Endothelial cell of umbilical vein (primary cell): Measurements from ENCODE around the gene BNIPL. TPM values are rescaled to one million over a fixed set of nuclear protein-coding genes. Genes with fewer than 3 reads are reported as not detected.

Experiments used
- BruUV-seq: library from RNA; stranded (reverse); fragments of 400-500 nt; replicated peaks from 2 replicates; lab custom pipeline; 2021; lab: Mats Ljungman, UMichigan
- CTCF ChIA-PET: fragments of 300-600, 350-600 bp; sonication (Branson Sonifier 250); formaldehyde crosslinking; loops from one replicate; lab custom pipeline; 2021; ENCODE audit warnings: antibody characterized with exemption, inconsistent platforms; lab: Charles Lee
- POLR2A ChIA-PET: fragments of 300-600, 350-600 bp; sonication (Branson Sonifier 250); formaldehyde crosslinking; loops from one replicate; lab custom pipeline; 2021; ENCODE audit warnings: antibody characterized with exemption, inconsistent platforms; lab: Charles Lee
- DNase-seq: peaks from one replicate; pipeline ENCODE4 v3.0.0-alpha.2; 2011; ENCODE audit warnings: low read depth, low spot score
- FAIRE-seq: peaks from 2 replicates; lab custom pipeline; 2011; peaks lifted over from hg19 to GRCh38; lab: Jason Lieb, UNC
- H2AFZ ChIP-seq: 2 replicates; pipeline ENCODE4 v1.6.0; 2012; ENCODE audit warnings: low read depth, low read length, control low read depth, inconsistent platforms
- H3K27ac ChIP-seq: 2 replicates; pipeline ENCODE4 v1.5.1; 2011; ENCODE audit warnings: low read depth, mild to moderate bottlenecking, control low read depth, low read length, moderate library complexity; ENCODE audit not compliant: insufficient read depth
- H3K27me3 ChIP-seq, 2 experiments: 2 replicates each; pipeline versions ENCODE4 v1.6.0 to v1.6.1; 2011; ENCODE audit warnings: low read length in 2 of 2, mixed read lengths in 1 of 2; ENCODE audit not compliant: control insufficient read depth in 2 of 2, insufficient read depth in 2 of 2
- H3K36me3 ChIP-seq, 2 experiments: 2 replicates in 1 of 2; 3 replicates in 1 of 2; pipeline ENCODE4 v1.5.1; 2011; ENCODE audit warnings: low read length in 2 of 2, mild to moderate bottlenecking in 1 of 2, moderate library complexity in 1 of 2; ENCODE audit not compliant: control insufficient read depth in 2 of 2, insufficient read depth in 2 of 2; ENCODE audit errors: extremely low read depth in 1 of 2
- H3K4me1 ChIP-seq: 3 replicates; pipeline ENCODE4 v1.5.1; 2011; ENCODE audit warnings: mild to moderate bottlenecking, low read length; ENCODE audit not compliant: control insufficient read depth, insufficient read depth; ENCODE audit errors: extremely low read depth
- H3K4me2 ChIP-seq: 2 replicates; pipeline ENCODE4 v1.6.1; 2011; ENCODE audit warnings: low read length, control low read depth, mixed read lengths; ENCODE audit not compliant: insufficient read depth
- H3K4me3 ChIP-seq, 3 experiments: fragments of 200-600 bp in 1 of 3; sonication (generic), shearing (Covaris generic) in 1 of 3; replicated peaks in 1 of 3; 2 replicates each; pipeline ENCODE4 v1.5.1; 2011 to 2016; ENCODE audit warnings: control low read depth in 3 of 3, low read length in 3 of 3, mild to moderate bottlenecking in 2 of 3, inconsistent platforms in 1 of 3, low read depth in 1 of 3, moderate library complexity in 1 of 3; ENCODE audit not compliant: insufficient read depth in 1 of 3
- H3K79me2 ChIP-seq: 2 replicates; pipeline ENCODE4 v1.6.0; 2012; ENCODE audit warnings: low read length, inconsistent platforms; ENCODE audit not compliant: control insufficient read depth, insufficient read depth
- H3K9ac ChIP-seq: replicated peaks from 2 replicates; pipeline ENCODE3; 2011; ENCODE audit warnings: low read length, control low read depth; ENCODE audit not compliant: insufficient read depth; ENCODE audit errors: extremely low read depth
- H3K9me1 ChIP-seq: replicated peaks from 3 replicates; pipeline ENCODE4 v1.6.0; 2011; ENCODE audit warnings: mild to moderate bottlenecking, low read length; ENCODE audit not compliant: control insufficient read depth, insufficient read depth; ENCODE audit errors: extremely low read depth
- H3K9me3 ChIP-seq: replicated peaks from 2 replicates; pipeline ENCODE4 v1.5.1; 2012; ENCODE audit warnings: low read length, inconsistent platforms; ENCODE audit not compliant: control insufficient read depth, insufficient read depth
- H4K20me1 ChIP-seq: replicated peaks from 2 replicates; pipeline ENCODE3; 2011; ENCODE audit warnings: mild to moderate bottlenecking, low read length; ENCODE audit not compliant: control insufficient read depth, insufficient read depth; ENCODE audit errors: extremely low read depth
- CTCF ChIP-seq, 2 donors: IDR thresholded peaks; 1 replicate in 1 of 2; 2 replicates in 1 of 2; pipeline ENCODE4 v1.5.1; 2011; ENCODE audit warnings: low read length in 2 of 2, mild to moderate bottlenecking in 2 of 2, moderate library complexity in 2 of 2, control low read depth in 1 of 2, inconsistent platforms in 1 of 2, low read depth in 1 of 2; ENCODE audit not compliant: insufficient read depth in 1 of 2; ENCODE audit errors: extremely low read depth in 1 of 2
- GATA2 ChIP-seq: IDR thresholded peaks from 2 replicates; pipeline ENCODE4 v1.7.0; 2011; ENCODE audit warnings: low read depth, mild to moderate bottlenecking, moderate library complexity, mixed read lengths, low read length; ENCODE audit not compliant: insufficient read length, insufficient read depth
- MYC ChIP-seq: IDR thresholded peaks from one replicate; pipeline ENCODE4 v1.6.1; 2011; ENCODE audit warnings: mild to moderate bottlenecking, low read depth, low read length
- POLR2A ChIP-seq: IDR thresholded peaks from 2 replicates; pipeline ENCODE4 v1.6.1; 2012; ENCODE audit warnings: low read depth, mild to moderate bottlenecking, control low read depth, low read length
- POLR2AphosphoS5 ChIP-seq: IDR thresholded peaks from 2 replicates; pipeline ENCODE4 v1.6.1; 2012; ENCODE audit warnings: low read depth, mild to moderate bottlenecking, control low read depth, low read length, moderate library complexity; ENCODE audit not compliant: insufficient read depth
- dilution Hi-C: fragments of 300-500 bp; cut with MboI; formaldehyde crosslinking; loops from one replicate; pipeline ENCODE4 v1.15.0; 2019; ENCODE audit warnings: low sequenced_read_pairs; ENCODE audit not compliant: extremely low pct_ligation_motif_present
- intact Hi-C: fragments of 100-400 bp; cut with micrococcal nuclease; formaldehyde crosslinking; loops from one replicate; pipeline ENCODE4 v1.10.0; 2022
- polyA plus RNA-seq, 4 experiments: library from polyadenylated mRNA; depleted of rRNA in 3 of 4; stranded (reverse) in 3 of 4; unstranded in 1 of 4; fragments of >200 nt; gene quantifications; 2 replicates each; pipeline versions ENCODE4 v1.2.1 to v1.2.3, GENCODE V29; 2011 to 2012; ENCODE audit warnings: missing spikeins in 1 of 4
- total RNA-seq: library from RNA; stranded (reverse); gene quantifications from 2 replicates; pipeline ENCODE4 v1.2.3, GENCODE V29; 2021

BNIPL gene
- total and polyA plus RNA-seq, 2 donors (not counting 3 experiments of a cell fraction or from before 2014, with no cell fraction given), result 0.26 to 0.42 TPM

- H3K9ac ChIP-seq, result no peak overlapping the region
- intact Hi-C loops, result no loop called here
- dilution Hi-C loops, result no loop called here
- TF ChIP-seq GATA2 (no peak), CTCF (IDR thresholded peaks at IDR 0.05; ENCODE audit: extremely low read depth in 1 of 2, insufficient read depth in 1 of 2, low read depth in 1 of 2, low read length in 2 of 2) (no peak), POLR2AphosphoS5 (no peak), POLR2A (no peak), MYC (no peak)
- H3K9me3 ChIP-seq, result no peaks in the 10 kb centered on the region
- ChIA-PET CTCF (no interaction called here), POLR2A (no interaction called here)
- no peak overlapping the region for H3K27ac ChIP-seq
- no peak for DNase-seq
- H3K36me3 ChIP-seq, result peaks cover 0 to 5% of the 10 kb centered on the region in 2 experiments
- BruUV-seq, result no TSS peak
- no peak overlapping the region for H2AFZ ChIP-seq
- no peak overlapping the region for H3K4me3 ChIP-seq
- H3K4me1 ChIP-seq, result peaks cover 2% of the 10 kb centered on the region
- peaks cover 37% of the 10 kb centered on the region for H3K79me2 ChIP-seq
- H3K27me3 ChIP-seq, result no peaks in the 10 kb centered on the region
- no peaks in the 10 kb centered on the region for H3K9me1 ChIP-seq
- no peak for FAIRE-seq
- H4K20me1 ChIP-seq, result no peaks in the 10 kb centered on the region
- no peak overlapping the region for H3K4me2 ChIP-seq
These were observed 32.7 kb downstream of the BNIPL start for GRCh38 chr1:151069103-151069486.
